ENCODE results near the gene USP21.

The USP21 gene

GRCh38 chr1:161165742-161166668 is 6.7 kb downstream of the USP21 start, which contains the start of gene PPOX:
Gene PPOX (plus strand): TSS chr1:161166426. CDS start chr1:161166848, 422 bp downstream.
- H3K27me3 ChIP-seq (ENCODE audit: control insufficient read depth, low read length) = no peaks in the 10 kb centered on the region
- H3K4me2 ChIP-seq (ENCODE audit: low read length) = peak within 1 kb of the TSS; percentile 77
- TF ChIP-seq CTCF (IDR thresholded peaks at IDR 0.05; ENCODE audit: low read depth, low read length, poor library complexity, severe bottlenecking) (peak; percentile 95), EZH2phosphoT487 (IDR thresholded peaks at IDR 0.05; ENCODE audit: borderline replicate concordance, low read length) (no peak)
- no peaks in the 10 kb centered on the region for H4K20me1 ChIP-seq (ENCODE audit: control insufficient read depth, insufficient read depth, low read depth, low read length)
- H3K9me3 ChIP-seq (ENCODE audit: control insufficient read depth, insufficient read depth, low read length) = no peaks in the 10 kb centered on the region
- H3K4me1 ChIP-seq (ENCODE audit: control insufficient read depth, low read length) = peaks cover 20% of the 10 kb centered on the region
- H3K36me3 ChIP-seq (ENCODE audit: control insufficient read depth, low read length) = peaks cover 51% of the 10 kb centered on the region
- H3F3A ChIP-seq (ENCODE audit: control insufficient read depth, insufficient read depth) = no peaks in the 10 kb centered on the region
- H3K9me2 ChIP-seq (replicated peaks; ENCODE audit: control insufficient read depth, low read length) = no peaks in the 10 kb centered on the region
- peaks cover 8% of the 10 kb centered on the region for H3K79me2 ChIP-seq (ENCODE audit: control insufficient read depth, low read length)
- peak within 1 kb of the TSS; percentile 95 for H3K4me3 ChIP-seq (ENCODE audit: low read length)
- peak within 1 kb of the TSS; percentile 41 for H3K27ac ChIP-seq (ENCODE audit: low read depth, low read length)

GRCh38 chr1:161166669-161167548 is 7.6 kb downstream of the USP21 start:
- H4K20me1 ChIP-seq (ENCODE audit: control insufficient read depth, insufficient read depth, low read depth, low read length) = no peaks in the 10 kb centered on the region
- H3K36me3 ChIP-seq (ENCODE audit: control insufficient read depth, low read length) = peaks cover 57% of the 10 kb centered on the region
- no peaks in the 10 kb centered on the region for H3K9me3 ChIP-seq (ENCODE audit: control insufficient read depth, insufficient read depth, low read length)
- TF ChIP-seq CTCF (IDR thresholded peaks at IDR 0.05; ENCODE audit: low read depth, low read length, poor library complexity, severe bottlenecking) (peak; percentile 6), EZH2phosphoT487 (IDR thresholded peaks at IDR 0.05; ENCODE audit: borderline replicate concordance, low read length) (no peak)
- H3K79me2 ChIP-seq (ENCODE audit: control insufficient read depth, low read length) = peaks cover 8% of the 10 kb centered on the region
- no peaks in the 10 kb centered on the region for H3F3A ChIP-seq (ENCODE audit: control insufficient read depth, insufficient read depth)
- no peaks in the 10 kb centered on the region for H3K9me2 ChIP-seq (replicated peaks; ENCODE audit: control insufficient read depth, low read length)
- H3K4me1 ChIP-seq (ENCODE audit: control insufficient read depth, low read length) = peaks cover 20% of the 10 kb centered on the region
- peak overlapping the region; percentile 77 for H3K4me2 ChIP-seq (ENCODE audit: low read length)
- peak overlapping the region; percentile 95 for H3K4me3 ChIP-seq (ENCODE audit: low read length)
- no peaks in the 10 kb centered on the region for H3K27me3 ChIP-seq (ENCODE audit: control insufficient read depth, low read length)
- H3K27ac ChIP-seq (ENCODE audit: low read depth, low read length) = peak overlapping the region; percentile 35

GRCh38 chr1:161168906-161169305 is 9.6 kb downstream of the USP21 start:
- Histone ChIP-seq H3K4me3 (ENCODE audit: low read length) (no peak overlapping the region), H3F3A (ENCODE audit: control insufficient read depth, insufficient read depth) (no peaks in the 10 kb centered on the region), H3K4me2 (ENCODE audit: low read length) (no peak overlapping the region), H3K9me3 (ENCODE audit: control insufficient read depth, insufficient read depth, low read length) (no peaks in the 10 kb centered on the region), H3K27me3 (ENCODE audit: control insufficient read depth, low read length) (no peaks in the 10 kb centered on the region), H3K79me2 (ENCODE audit: control insufficient read depth, low read length) (peaks cover 8% of the 10 kb centered on the region), H3K27ac (ENCODE audit: low read depth, low read length) (no peak overlapping the region), H3K4me1 (ENCODE audit: control insufficient read depth, low read length) (peaks cover 20% of the 10 kb centered on the region), H3K9me2 (replicated peaks; ENCODE audit: control insufficient read depth, low read length) (no peaks in the 10 kb centered on the region), H4K20me1 (ENCODE audit: control insufficient read depth, insufficient read depth, low read depth, low read length) (no peaks in the 10 kb centered on the region), H3K36me3 (ENCODE audit: control insufficient read depth, low read length) (peaks cover 57% of the 10 kb centered on the region)
- TF ChIP-seq EZH2phosphoT487 (IDR thresholded peaks at IDR 0.05; ENCODE audit: borderline replicate concordance, low read length) (no peak), CTCF (IDR thresholded peaks at IDR 0.05; ENCODE audit: low read depth, low read length, poor library complexity, severe bottlenecking) (no peak)
